ENCODE data around the gene DAB2. TPM values are rescaled to one million over a fixed set of nuclear protein-coding genes. Genes with fewer than 3 reads are reported as not detected.
"Not testable (repeated sequence)": the region's sequence is repeated elsewhere in the genome, so short reads cannot be mapped to it uniquely, and the experiment has no call there.

DAB2 gene
- total RNA-seq, 2 experiments from 2014 or later, result not detected

GRCh38 chr5:39356263-39356662 is 68.5 kb downstream of the DAB2 start:
- Mint-ChIP-seq H3K27ac (no peak overlapping the region), H3K4me1 (no peaks in the 10 kb centered on the region), H3K4me3 (no peak overlapping the region), H3K36me3 (ENCODE audit: low read depth) (peaks cover 3% of the 10 kb centered on the region), H3K27me3 (peaks cover 2% of the 10 kb centered on the region), H3K9me3 (peaks cover 22% of the 10 kb centered on the region)
- CTCF ChIA-PET, result interaction anchor here (1.2 kb wide), 1 partner anchor 18 kb away, joined by 3 read pairs; no protein-coding TSS in a partner anchor
- POLR2A ChIA-PET, result no interaction called here
- DNase-seq, result no peak

DNA sequence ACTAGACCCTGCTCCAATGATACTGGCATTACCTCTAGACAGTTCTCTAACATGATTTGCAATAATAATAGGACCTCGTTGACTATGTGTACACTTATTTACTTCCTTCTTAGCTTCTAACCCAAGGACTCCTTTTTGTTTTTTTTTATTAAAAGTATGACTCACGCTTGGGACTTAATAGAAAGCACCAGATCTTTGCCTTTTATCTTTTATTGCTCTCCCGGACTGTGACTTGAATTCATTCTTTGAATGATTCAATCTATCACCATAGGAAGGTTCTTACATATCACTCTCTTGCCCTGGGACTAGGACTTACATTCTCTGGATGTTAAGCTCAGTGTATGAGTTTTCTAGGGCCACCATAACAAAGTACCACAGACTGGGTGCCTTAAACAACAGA is 69.5 kb downstream of the DAB2 start:
- DNase-seq, result no peak
- Mint-ChIP-seq H3K4me1 (no peaks in the 10 kb centered on the region), H3K36me3 (ENCODE audit: low read depth) (peaks cover 3% of the 10 kb centered on the region), H3K9me3 (peaks cover 23% of the 10 kb centered on the region), H3K27ac (no peak overlapping the region), H3K4me3 (no peak overlapping the region), H3K27me3 (peaks cover 2% of the 10 kb centered on the region)
- ChIA-PET POLR2A (no interaction called here), CTCF (interaction anchor here (1.2 kb wide), 1 partner anchor 19 kb away, joined by 3 read pairs; no protein-coding TSS in a partner anchor)

DNA sequence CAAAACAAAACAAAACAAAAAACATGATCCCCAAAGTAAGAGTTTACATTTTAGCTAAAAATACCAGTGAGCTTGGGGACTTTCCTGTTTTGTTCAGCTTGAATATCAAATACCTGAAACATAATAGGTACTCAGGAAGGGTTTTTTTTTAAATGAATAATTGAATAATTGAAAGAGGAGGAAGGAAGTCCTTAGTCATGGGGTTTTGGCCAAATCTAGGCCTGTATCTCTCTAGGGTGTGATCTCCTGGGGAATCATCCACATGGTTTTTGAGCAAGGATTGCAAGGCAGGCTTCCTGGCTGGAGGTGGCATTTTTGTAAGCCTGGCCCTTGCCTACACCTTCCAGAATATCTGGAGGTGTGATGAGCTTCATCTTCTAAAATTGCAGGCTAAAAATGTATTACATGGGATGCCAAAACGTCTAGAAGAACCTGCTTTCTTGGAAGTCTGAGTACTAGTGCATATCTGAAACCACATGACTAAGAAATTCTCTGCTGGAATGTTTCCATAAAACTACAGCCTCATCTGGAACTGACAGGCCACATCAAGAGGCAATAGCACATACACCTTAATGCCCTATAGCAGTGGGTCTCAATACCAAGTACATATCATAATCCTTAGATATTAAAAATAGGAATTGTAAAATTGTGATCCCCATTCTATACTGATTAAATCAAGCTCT is 70.9 kb downstream of the DAB2 start:
- CTCF ChIA-PET, result no interaction called here

GRCh38 chr5:39352951-39353350 is 71.8 kb downstream of the DAB2 start:
- POLR2A ChIA-PET, result no interaction called here
- no peak for DNase-seq
- no peak overlapping the region for H3K27ac Mint-ChIP-seq
- H3K4me1 Mint-ChIP-seq, result no peaks in the 10 kb centered on the region
- H3K36me3 Mint-ChIP-seq (ENCODE audit: low read depth), result peaks cover 3% of the 10 kb centered on the region
- H3K27me3 Mint-ChIP-seq, result peaks cover 2% of the 10 kb centered on the region
- CTCF ChIA-PET, result no interaction called here
- no peak overlapping the region for H3K4me3 Mint-ChIP-seq
- H3K9me3 Mint-ChIP-seq, result peaks cover 26% of the 10 kb centered on the region

More for the DNA sequence above, 70.9 kb downstream of the DAB2 start:
- H3K27me3 Mint-ChIP-seq, result peaks cover 2% of the 10 kb centered on the region
- no peak overlapping the region for H3K27ac Mint-ChIP-seq
- POLR2A ChIA-PET, result no interaction called here
- H3K4me3 Mint-ChIP-seq, result no peak overlapping the region
- peaks cover 3% of the 10 kb centered on the region for H3K36me3 Mint-ChIP-seq (ENCODE audit: low read depth)
- no peak for DNase-seq
- no peaks in the 10 kb centered on the region for H3K4me1 Mint-ChIP-seq
- peaks cover 26% of the 10 kb centered on the region for H3K9me3 Mint-ChIP-seq

GRCh38 chr5:39352170-39352569 is 72.6 kb downstream of the DAB2 start:
- Mint-ChIP-seq H3K36me3 (ENCODE audit: low read depth) (peaks cover 3% of the 10 kb centered on the region), H3K4me3 (no peak overlapping the region), H3K4me1 (no peaks in the 10 kb centered on the region), H3K9me3 (peaks cover 24% of the 10 kb centered on the region), H3K27ac (no peak overlapping the region), H3K27me3 (peaks cover 7% of the 10 kb centered on the region)
- ChIA-PET CTCF (no interaction called here), POLR2A (no interaction called here)
- no peak for DNase-seq

GRCh38 chr5:39349484-39349883 is 75.3 kb downstream of the DAB2 start:
- Mint-ChIP-seq H3K4me1 (no peaks in the 10 kb centered on the region), H3K36me3 (ENCODE audit: low read depth) (peaks cover 3% of the 10 kb centered on the region), H3K27me3 (peaks cover 15% of the 10 kb centered on the region), H3K9me3 (peaks cover 29% of the 10 kb centered on the region), H3K27ac (no peak overlapping the region), H3K4me3 (no peak overlapping the region)
- ChIA-PET POLR2A (no interaction called here), CTCF (no interaction called here)
- no peak for DNase-seq

GRCh38 chr5:39342460-39342859 is 82.3 kb downstream of the DAB2 start:
- H3K4me1 Mint-ChIP-seq, result no peaks in the 10 kb centered on the region
- POLR2A ChIA-PET, result no interaction called here

DNA sequence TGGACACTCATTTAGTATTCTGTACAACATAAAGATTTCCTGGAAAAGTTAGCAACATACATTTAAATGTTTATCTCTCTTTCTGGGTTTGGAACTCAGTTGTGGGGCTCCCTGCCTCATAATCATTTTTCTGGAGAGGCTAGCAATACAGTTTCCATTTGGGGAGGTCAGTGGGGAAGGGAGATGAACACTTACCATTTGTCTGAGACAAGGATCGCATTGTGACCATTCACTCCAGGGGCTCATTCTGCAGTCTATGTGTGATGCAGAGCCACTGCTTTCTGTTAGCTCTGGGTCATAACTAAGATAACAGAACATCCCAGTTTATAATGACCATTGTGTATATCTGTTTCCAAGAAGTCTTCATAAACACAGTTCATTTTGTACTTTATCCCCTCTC is 82.9 kb downstream of the DAB2 start:
- POLR2A ChIA-PET, result no interaction called here
- no peaks in the 10 kb centered on the region for H3K36me3 Mint-ChIP-seq (ENCODE audit: low read depth)
- CTCF ChIA-PET, result no interaction called here
- no peak overlapping the region for H3K27ac Mint-ChIP-seq
- no peaks in the 10 kb centered on the region for H3K4me1 Mint-ChIP-seq
- peaks cover 7% of the 10 kb centered on the region for H3K9me3 Mint-ChIP-seq
- no peak overlapping the region for H3K4me3 Mint-ChIP-seq
- peaks cover 12% of the 10 kb centered on the region for H3K27me3 Mint-ChIP-seq
- no peak for DNase-seq

More at GRCh38 chr5:39342460-39342859, 82.3 kb downstream of the DAB2 start:
- DNase-seq, result no peak
- peaks cover 16% of the 10 kb centered on the region for H3K27me3 Mint-ChIP-seq
- peaks cover 7% of the 10 kb centered on the region for H3K9me3 Mint-ChIP-seq
- H3K27ac Mint-ChIP-seq, result no peak overlapping the region
- no peaks in the 10 kb centered on the region for H3K36me3 Mint-ChIP-seq (ENCODE audit: low read depth)
- CTCF ChIA-PET, result no interaction called here
- H3K4me3 Mint-ChIP-seq, result no peak overlapping the region

DNA sequence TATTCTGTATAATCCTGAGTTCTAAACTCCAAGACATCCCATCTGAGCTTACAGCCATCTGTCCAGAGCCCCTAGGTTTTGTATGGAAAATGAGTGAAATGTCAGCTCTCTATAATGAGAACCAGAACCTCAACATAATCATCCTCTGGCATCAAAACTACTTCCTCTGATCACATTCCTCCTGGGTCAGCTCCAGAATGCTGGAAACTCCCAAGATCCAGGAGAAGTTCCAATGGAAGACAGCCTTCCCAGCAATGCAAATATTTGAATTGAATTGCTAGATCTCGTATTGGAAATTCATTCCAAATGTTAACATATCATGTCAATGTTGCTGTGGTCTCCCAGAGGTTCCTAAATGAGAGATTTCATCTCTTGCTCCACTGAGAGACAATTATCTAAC is 84.3 kb downstream of the DAB2 start:
- ChIA-PET POLR2A (no interaction called here), CTCF (no interaction called here)
- Mint-ChIP-seq H3K4me1 (no peaks in the 10 kb centered on the region), H3K27me3 (peaks cover 12% of the 10 kb centered on the region), H3K4me3 (no peak overlapping the region), H3K36me3 (ENCODE audit: low read depth) (no peaks in the 10 kb centered on the region), H3K9me3 (peaks cover 7% of the 10 kb centered on the region), H3K27ac (no peak overlapping the region)
- DNase-seq, result no peak

GRCh38 chr5:39337252-39337915 is 87.4 kb downstream of the DAB2 start:
- POLR2A ChIA-PET, result no interaction called here
- DNase-seq, result no peak
- no peaks in the 10 kb centered on the region for H3K36me3 Mint-ChIP-seq (ENCODE audit: low read depth)
- peaks cover 4% of the 10 kb centered on the region for H3K9me3 Mint-ChIP-seq
- CTCF ChIA-PET, result interaction anchor here (0.5 kb wide), 1 partner anchor 702 kb away, joined by 5 read pairs; no protein-coding TSS in a partner anchor
- no peaks in the 10 kb centered on the region for H3K27me3 Mint-ChIP-seq
- H3K27ac Mint-ChIP-seq, result no peak overlapping the region
- H3K4me1 Mint-ChIP-seq, result no peaks in the 10 kb centered on the region
- no peak overlapping the region for H3K4me3 Mint-ChIP-seq

GRCh38 chr5:39334296-39334695 is 90.5 kb downstream of the DAB2 start:
- H3K9me3 Mint-ChIP-seq; H3K4me1 Mint-ChIP-seq; H3K27ac Mint-ChIP-seq; POLR2A ChIA-PET; DNase-seq; H3K27me3 Mint-ChIP-seq; H3K36me3 Mint-ChIP-seq (ENCODE audit: low read depth); CTCF ChIA-PET; H3K4me3 Mint-ChIP-seq: not testable (repeated sequence)

- H3K9me3 Mint-ChIP-seq, result peaks cover 4% of the 10 kb centered on the region
- POLR2A ChIA-PET, result no interaction called here
- CTCF ChIA-PET, result no interaction called here
- H3K27me3 Mint-ChIP-seq, result peaks cover 2% of the 10 kb centered on the region
- H3K4me3 Mint-ChIP-seq, result no peak overlapping the region
- H3K4me1 Mint-ChIP-seq, result no peaks in the 10 kb centered on the region
- no peak for DNase-seq
- H3K36me3 Mint-ChIP-seq (ENCODE audit: low read depth), result no peaks in the 10 kb centered on the region
- H3K27ac Mint-ChIP-seq, result no peak overlapping the region
These were observed 91.7 kb downstream of the DAB2 start for GRCh38 chr5:39333104-39333503.

- peaks cover 2% of the 10 kb centered on the region for H3K27me3 Mint-ChIP-seq
- no peak overlapping the region for H3K27ac Mint-ChIP-seq
- no peak for DNase-seq
- ChIA-PET POLR2A (no interaction called here), CTCF (no interaction called here)
- H3K36me3 Mint-ChIP-seq (ENCODE audit: low read depth), result no peaks in the 10 kb centered on the region
- no peaks in the 10 kb centered on the region for H3K4me1 Mint-ChIP-seq
- no peak overlapping the region for H3K4me3 Mint-ChIP-seq
- peaks cover 4% of the 10 kb centered on the region for H3K9me3 Mint-ChIP-seq
These were observed 92.9 kb downstream of the DAB2 start for GRCh38 chr5:39331861-39332381.

GRCh38 chr5:39328731-39329130 is 96.0 kb downstream of the DAB2 start:
- H3K4me1 Mint-ChIP-seq, result no peaks in the 10 kb centered on the region
- H3K9me3 Mint-ChIP-seq, result no peaks in the 10 kb centered on the region
- H3K4me3 Mint-ChIP-seq, result no peak overlapping the region
- H3K27ac Mint-ChIP-seq, result no peak overlapping the region
- H3K36me3 Mint-ChIP-seq (ENCODE audit: low read depth), result no peaks in the 10 kb centered on the region
- peaks cover 8% of the 10 kb centered on the region for H3K27me3 Mint-ChIP-seq
- POLR2A ChIA-PET, result no interaction called here
- CTCF ChIA-PET, result no interaction called here
- DNase-seq, result no peak
